ENCODE results near the gene GATB.
"Not testable (repeated sequence)": the region's sequence is repeated elsewhere in the genome, so short reads cannot be mapped to it uniquely, and the experiment has no call there.

GATB gene

GRCh38 chr4:151785484-151786157, 24.8 kb upstream of the GATB start:
- DNase-seq (ENCODE audit: low read depth in 1 of 2, low spot score in 1 of 2), result no peak

GRCh38 chr4:151784706-151785105, 23.9 kb upstream of the GATB start:
- DNase-seq (ENCODE audit: low read depth in 1 of 2, low spot score in 1 of 2), result no peak

- DNase-seq (ENCODE audit: low read depth in 1 of 2, low spot score in 1 of 2), result no peak
Measured at GRCh38 chr4:151783867-151784266, 23.1 kb upstream of the GATB start.

- DNase-seq (ENCODE audit: low read depth in 1 of 2, low spot score in 1 of 2), result no peak
Measured at GRCh38 chr4:151782296-151782695, 21.5 kb upstream of the GATB start.

GRCh38 chr4:151781026-151781425, 20.2 kb upstream of the GATB start:
- no peak for DNase-seq (ENCODE audit: low read depth in 1 of 2, low spot score in 1 of 2)

GRCh38 chr4:151777471-151777870, 16.7 kb upstream of the GATB start:
- no peak for DNase-seq (ENCODE audit: low read depth in 1 of 2, low spot score in 1 of 2)

GRCh38 chr4:151774324-151774723, 13.5 kb upstream of the GATB start:
- no peak for DNase-seq (ENCODE audit: low read depth in 1 of 2, low spot score in 1 of 2)

GRCh38 chr4:151772274-151772673, 11.5 kb upstream of the GATB start:
- DNase-seq (ENCODE audit: low read depth in 1 of 2, low spot score in 1 of 2), result no peak

- DNase-seq (ENCODE audit: low read depth in 1 of 2, low spot score in 1 of 2), result no peak
Measured at GRCh38 chr4:151771664-151772063, 10.9 kb upstream of the GATB start.

- DNase-seq (ENCODE audit: low read depth in 1 of 2, low spot score in 1 of 2), result no peak
Measured at GRCh38 chr4:151770154-151770553, 9.3 kb upstream of the GATB start.

GRCh38 chr4:151768835-151769234, 8.0 kb upstream of the GATB start:
- DNase-seq (ENCODE audit: low read depth in 1 of 2, low spot score in 1 of 2), result no peak

- no peak for DNase-seq (ENCODE audit: low read depth in 1 of 2, low spot score in 1 of 2)
Measured at GRCh38 chr4:151766691-151767090, 5.9 kb upstream of the GATB start.

GRCh38 chr4:151760002-151760401, 805 bp downstream of the GATB start:
- DNase-seq (ENCODE audit: low read depth in 1 of 2, low spot score in 1 of 2), result no peak

- DNase-seq (ENCODE audit: low read depth in 1 of 2, low spot score in 1 of 2), result no peak
Measured at GRCh38 chr4:151753056-151753455, 7.8 kb downstream of the GATB start.

- no peak for DNase-seq (ENCODE audit: low read depth in 1 of 2, low spot score in 1 of 2)
Measured at GRCh38 chr4:151750156-151750555, 10.7 kb downstream of the GATB start.

- no peak for DNase-seq (ENCODE audit: low read depth in 1 of 2, low spot score in 1 of 2)
Measured at GRCh38 chr4:151745481-151746231, 15.2 kb downstream of the GATB start.

- DNase-seq (ENCODE audit: low read depth in 1 of 2, low spot score in 1 of 2), result no peak
Measured at GRCh38 chr4:151744614-151745013, 16.2 kb downstream of the GATB start.

- DNase-seq (ENCODE audit: low read depth in 1 of 2, low spot score in 1 of 2), result no peak
Measured at GRCh38 chr4:151743894-151744293, 16.9 kb downstream of the GATB start.

- DNase-seq (ENCODE audit: low read depth in 1 of 2, low spot score in 1 of 2), result no peak
Measured at GRCh38 chr4:151743128-151743854, 17.5 kb downstream of the GATB start.

GRCh38 chr4:151738720-151739517, 21.9 kb downstream of the GATB start:
- no peak for DNase-seq (ENCODE audit: low read depth in 1 of 2, low spot score in 1 of 2)

- DNase-seq (ENCODE audit: low read depth in 1 of 2, low spot score in 1 of 2), result not testable (repeated sequence)
Measured at GRCh38 chr4:151736852-151737251, 24.0 kb downstream of the GATB start.
